ENCODE data around the gene TFPT.
"Not testable (repeated sequence)": the region's sequence is repeated elsewhere in the genome, so short reads cannot be mapped to it uniquely, and the experiment has no call there.

Gene TFPT

GRCh38 chr19:54102421-54103169, 12.9 kb downstream of the TFPT start, which contains the start of gene NDUFA3:
Gene NDUFA3, plus strand, starts transcription at chr19:54102855. Its CDS starts 24 bp downstream, at chr19:54102879.
- H3K27ac ChIP-seq, result peak within 1 kb of the TSS; percentile 55
- TF ChIP-seq CTCF (IDR thresholded peaks at IDR 0.05) (no peak), ZFX (IDR thresholded peaks at IDR 0.05; ENCODE audit: borderline replicate concordance) (no peak)

GRCh38 chr19:54100561-54100960, 14.9 kb downstream of the TFPT start, which contains the start of gene OSCAR:
Gene OSCAR, minus strand, starts transcription at chr19:54100803. Its CDS starts 11 bp downstream, at chr19:54100792.
- no peak for TF ChIP-seq ZFX (IDR thresholded peaks at IDR 0.05; ENCODE audit: borderline replicate concordance)
- no peak for TF ChIP-seq CTCF (IDR thresholded peaks at IDR 0.05)
- H3K27ac ChIP-seq, result no peak within 1 kb of the TSS

- not testable (repeated sequence) for H3K27ac ChIP-seq
Observed at GRCh38 chr19:54099903-54100255, 15.6 kb downstream of the TFPT start.

- TF ChIP-seq CTCF (IDR thresholded peaks at IDR 0.05) (no peak), ZFX (IDR thresholded peaks at IDR 0.05; ENCODE audit: borderline replicate concordance) (no peak)
- H3K27ac ChIP-seq, result no peak overlapping the region
Observed at GRCh38 chr19:54099190-54099902, 16.1 kb downstream of the TFPT start.

GRCh38 chr19:54096617-54097106, 18.8 kb downstream of the TFPT start:
- TF ChIP-seq CTCF (IDR thresholded peaks at IDR 0.05) (no peak), ZFX (IDR thresholded peaks at IDR 0.05; ENCODE audit: borderline replicate concordance) (no peak)
- no peak overlapping the region for H3K27ac ChIP-seq

- not testable (repeated sequence) for H3K27ac ChIP-seq
- peak; percentile 12; the same call in 1 of the 2 replicates for TF ChIP-seq CTCF (IDR thresholded peaks at IDR 0.05)
Observed at GRCh38 chr19:54095859-54096616, 19.4 kb downstream of the TFPT start.

- no peak overlapping the region for H3K27ac ChIP-seq
- TF ChIP-seq ZFX (IDR thresholded peaks at IDR 0.05; ENCODE audit: borderline replicate concordance), result no peak
- TF ChIP-seq CTCF (IDR thresholded peaks at IDR 0.05), result no peak
Observed at GRCh38 chr19:54095136-54095858, 20.2 kb downstream of the TFPT start.
